Astrocyte (in vitro differentiated cells and primary cell): ENCODE results near the gene LMX1B.

Source experiments
- EZH2 ChIP-seq: IDR thresholded peaks from 2 replicates; pipeline ENCODE4 v1.6.1; 2012; ENCODE audit warnings: mild to moderate bottlenecking, low read length, inconsistent platforms; ENCODE audit not compliant: insufficient read depth
- TF ChIP-seq, protein P1 (sequence below): IDR thresholded peaks from 2 replicates; pipeline ENCODE4 v1.5.1; 2011; ENCODE audit warnings: low read depth, mild to moderate bottlenecking, inconsistent platforms, low read length, moderate library complexity; ENCODE audit not compliant: insufficient read depth

DNA sequence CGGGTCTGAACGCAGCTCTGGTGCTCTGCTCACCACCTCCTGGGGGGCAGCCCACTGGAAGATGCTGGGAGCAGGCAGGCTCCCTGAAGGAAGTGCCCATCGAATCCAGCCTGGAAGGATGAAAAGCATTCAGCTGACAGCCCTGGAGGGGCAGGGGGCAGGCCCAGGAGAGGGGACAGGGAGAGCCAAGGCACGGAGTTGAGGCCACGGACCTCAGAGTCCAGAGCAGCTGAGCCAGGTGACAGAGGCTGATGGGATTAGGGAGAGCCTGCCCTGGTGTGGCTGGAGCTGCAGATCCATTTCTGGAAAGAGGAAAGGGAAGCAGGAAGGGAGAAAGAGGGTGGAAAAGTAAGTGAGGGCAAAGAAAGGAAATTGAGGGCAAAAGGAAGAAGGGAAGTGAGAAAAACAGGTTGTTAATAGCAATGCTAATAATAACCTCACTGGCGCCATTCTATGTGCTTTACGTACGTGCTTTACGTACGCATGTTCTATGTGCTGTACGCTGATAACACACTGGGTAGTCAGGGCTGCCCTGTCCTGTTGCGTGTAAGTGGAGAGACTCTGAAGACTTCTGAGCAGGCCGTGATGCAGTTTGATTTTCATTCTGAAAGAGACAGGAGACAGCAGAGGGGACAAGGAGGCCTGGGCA lies 52.6 kb downstream of the LMX1B start:
- TF ChIP-seq, protein P1, sequence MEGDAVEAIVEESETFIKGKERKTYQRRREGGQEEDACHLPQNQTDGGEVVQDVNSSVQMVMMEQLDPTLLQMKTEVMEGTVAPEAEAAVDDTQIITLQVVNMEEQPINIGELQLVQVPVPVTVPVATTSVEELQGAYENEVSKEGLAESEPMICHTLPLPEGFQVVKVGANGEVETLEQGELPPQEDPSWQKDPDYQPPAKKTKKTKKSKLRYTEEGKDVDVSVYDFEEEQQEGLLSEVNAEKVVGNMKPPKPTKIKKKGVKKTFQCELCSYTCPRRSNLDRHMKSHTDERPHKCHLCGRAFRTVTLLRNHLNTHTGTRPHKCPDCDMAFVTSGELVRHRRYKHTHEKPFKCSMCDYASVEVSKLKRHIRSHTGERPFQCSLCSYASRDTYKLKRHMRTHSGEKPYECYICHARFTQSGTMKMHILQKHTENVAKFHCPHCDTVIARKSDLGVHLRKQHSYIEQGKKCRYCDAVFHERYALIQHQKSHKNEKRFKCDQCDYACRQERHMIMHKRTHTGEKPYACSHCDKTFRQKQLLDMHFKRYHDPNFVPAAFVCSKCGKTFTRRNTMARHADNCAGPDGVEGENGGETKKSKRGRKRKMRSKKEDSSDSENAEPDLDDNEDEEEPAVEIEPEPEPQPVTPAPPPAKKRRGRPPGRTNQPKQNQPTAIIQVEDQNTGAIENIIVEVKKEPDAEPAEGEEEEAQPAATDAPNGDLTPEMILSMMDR: no peak
- no peak for TF ChIP-seq EZH2
